ENCODE measurements around the gene CEP295NL. TPM values are rescaled to one million over a fixed set of nuclear protein-coding genes. Genes with fewer than 3 reads are reported as not detected.

Gene CEP295NL
- total RNA-seq, 1 experiment from 2014 or later = 1.9 TPM

GRCh38 chr17:78924481-78925151 is 21.6 kb upstream of the CEP295NL start:
- intact Hi-C loops (cut with micrococcal nuclease) = loop anchor here (5.0 kb wide), 1 partner anchor 57 kb away; no protein-coding TSS in a partner anchor
- H3K27ac ChIP-seq (ENCODE audit: low read depth, low read length) = peak overlapping the region; percentile 23; the same call in 1 of the 2 replicates
- no peak for DNase-seq (ENCODE audit: low read depth, low spot score)
- CTCF ChIA-PET = interaction anchor here (1.5 kb wide), 1 partner anchor 47 kb away, joined by 5 read pairs; no protein-coding TSS in a partner anchor
- no peaks in the 10 kb centered on the region for H4K20me1 ChIP-seq (ENCODE audit: insufficient read depth)
- H3K9me2 ChIP-seq (ENCODE audit: insufficient read depth) = no peaks in the 10 kb centered on the region
- no TSS peak for BruUV-seq (replicated peaks)
- H2AFZ ChIP-seq (ENCODE audit: low read depth, low read length, poor library complexity, severe bottlenecking) = no peak overlapping the region
- no peaks in the 10 kb centered on the region for H3K27me3 ChIP-seq (ENCODE audit: insufficient read depth, low read length)
- no peak for TF ChIP-seq RAD21 (IDR thresholded peaks at IDR 0.05; ENCODE audit: low read depth)
- peak; percentile 12; the same call in 1 of the 2 replicates for TF ChIP-seq MAX (IDR thresholded peaks at IDR 0.05)
- peak; percentile 18 for ATAC-seq
- no peaks in the 10 kb centered on the region for H3K9me3 ChIP-seq (ENCODE audit: control insufficient read depth in 1 of 2, insufficient read depth in 1 of 2, low read depth in 1 of 2, low read length in 2 of 2)
- peak overlapping the region; percentile 99 for H3K4me2 ChIP-seq (ENCODE audit: low read length)
- peaks cover 15 to 45% of the 10 kb centered on the region in 2 experiments for H3K4me1 ChIP-seq (ENCODE audit: control insufficient read depth in 1 of 2, insufficient read depth in 2 of 2, low read length in 2 of 2)
- peak overlapping the region; percentile 71 to 76 for H3K4me3 ChIP-seq (replicated peaks in 1 of 2; ENCODE audit: low read depth in 1 of 2, low read length in 2 of 2)
- RAD21 ChIA-PET (ENCODE audit: low non-redundant PET in 1 of 2, low total read pairs in 2 of 2, uncharacterized antibody in 2 of 2, unreplicated experiment in 2 of 2) = no interaction called here
- peak overlapping the region; percentile 72 for H3K9ac ChIP-seq (ENCODE audit: low read length)
- POLR2A ChIA-PET = interaction anchor here (0.6 to 1.6 kb wide), 4 partner anchors 9 to 26 kb away, joined by 3 to 4 read pairs (median 4); no protein-coding TSS in a partner anchor
- H3K36me3 ChIP-seq (ENCODE audit: control insufficient read depth in 1 of 2, insufficient read depth in 2 of 2, low read length in 2 of 2) = peaks cover 0 to 5% of the 10 kb centered on the region in 2 experiments; a peak in 2 of 4 replicates
- H3K79me2 ChIP-seq (ENCODE audit: insufficient read depth, low read length) = peaks cover 38% of the 10 kb centered on the region; the same call in 1 of the 2 replicates

- Histone ChIP-seq H3K36me3 (ENCODE audit: control insufficient read depth in 1 of 2, insufficient read depth in 2 of 2, low read length in 2 of 2) (peaks cover 0 to 5% of the 10 kb centered on the region in 2 experiments; a peak in 2 of 4 replicates), H3K9me2 (ENCODE audit: insufficient read depth) (no peaks in the 10 kb centered on the region), H3K27me3 (ENCODE audit: insufficient read depth, low read length) (no peaks in the 10 kb centered on the region), H3K27ac (ENCODE audit: low read depth, low read length) (peak overlapping the region; percentile 32; the same call in 1 of the 2 replicates), H2AFZ (ENCODE audit: low read depth, low read length, poor library complexity, severe bottlenecking) (peak overlapping the region; percentile 81), H3K9me3 (ENCODE audit: control insufficient read depth in 1 of 2, insufficient read depth in 1 of 2, low read depth in 1 of 2, low read length in 2 of 2) (no peaks in the 10 kb centered on the region), H3K79me2 (ENCODE audit: insufficient read depth, low read length) (peaks cover 41% of the 10 kb centered on the region; the same call in 1 of the 2 replicates), H3K9ac (ENCODE audit: low read length) (peak overlapping the region; percentile 72), H4K20me1 (ENCODE audit: insufficient read depth) (no peaks in the 10 kb centered on the region), H3K4me2 (ENCODE audit: low read length) (peak overlapping the region; percentile 99), H3K4me3 (replicated peaks in 1 of 2; ENCODE audit: low read depth in 1 of 2, low read length in 2 of 2) (peak overlapping the region; percentile 71 to 76), H3K4me1 (ENCODE audit: control insufficient read depth in 1 of 2, insufficient read depth in 2 of 2, low read length in 2 of 2) (peaks cover 15 to 43% of the 10 kb centered on the region in 2 experiments)
- intact Hi-C loops (cut with micrococcal nuclease) = loop anchor here (5.0 kb wide), 1 partner anchor 57 kb away; no protein-coding TSS in a partner anchor
- TF ChIP-seq POLR2AphosphoS5 (IDR thresholded peaks at IDR 0.05; ENCODE audit: low read depth, low read length) (peak; percentile 70), EZH2phosphoT487 (IDR thresholded peaks at IDR 0.05; ENCODE audit: borderline replicate concordance) (no peak)
- BruUV-seq (replicated peaks) = TSS peak; percentile 59
- CTCF ChIA-PET = interaction anchor here (1.5 to 1.6 kb wide), 2 partner anchors 48 to 58 kb away, joined by 5 to 8 read pairs; no protein-coding TSS in a partner anchor
- ATAC-seq (peak; percentile 85), DNase-seq (ENCODE audit: low read depth, low spot score) (peak; percentile 69)
- RAD21 ChIA-PET (ENCODE audit: low non-redundant PET in 1 of 2, low total read pairs in 2 of 2, uncharacterized antibody in 2 of 2, unreplicated experiment in 2 of 2) = interaction anchor here in 1 of 2 experiments (0.6 kb wide), 2 partner anchors 40 to 1005 kb away, joined by 3 to 4 read pairs; no protein-coding TSS in a partner anchor
- POLR2A ChIA-PET = interaction anchor here (0.6 to 2.1 kb wide), 12 partner anchors 8 to 609 kb away, joined by 3 to 12 read pairs (median 4); partner anchors contain the start of gene LGALS3BP
Observed at GRCh38 chr17:78923660-78924453, 20.9 kb upstream of the CEP295NL start.

All from HCT116 (cell line).